GM21423 (cell line): ENCODE measurements around the gene PKNOX1.
"Not testable (repeated sequence)": the region's sequence is repeated elsewhere in the genome, so short reads cannot be mapped to it uniquely, and the experiment has no call there.

ENCODE experiments used
- ATAC-seq: cut with Tn5 transposase; IDR thresholded peaks from one replicate; pipeline ENCODE4 v1.9.1; 2021; ENCODE audit warnings: mild to moderate bottlenecking, moderate library complexity; ENCODE audit not compliant: unreplicated experiment

PKNOX1 gene

GRCh38 chr21:43044547-43044946, 70.2 kb downstream of the PKNOX1 start:
- not testable (repeated sequence) for ATAC-seq

GRCh38 chr21:43045165-43045875, 71.0 kb downstream of the PKNOX1 start:
- not testable (repeated sequence) for ATAC-seq

- not testable (repeated sequence) for ATAC-seq
Measured at GRCh38 chr21:43045876-43046821, 71.8 kb downstream of the PKNOX1 start.

- not testable (repeated sequence) for ATAC-seq
Measured at GRCh38 chr21:43053112-43053511, 78.8 kb downstream of the PKNOX1 start.

- ATAC-seq, result not testable (repeated sequence)
Measured at GRCh38 chr21:43062955-43063664, 88.7 kb downstream of the PKNOX1 start.

- not testable (repeated sequence) for ATAC-seq
Measured at GRCh38 chr21:43064265-43064917, 90.0 kb downstream of the PKNOX1 start.

- not testable (repeated sequence) for ATAC-seq
Measured at GRCh38 chr21:43065991-43066390, 91.6 kb downstream of the PKNOX1 start.

GRCh38 chr21:43066690-43067089, 92.3 kb downstream of the PKNOX1 start:
- not testable (repeated sequence) for ATAC-seq

GRCh38 chr21:43068065-43068464, 93.7 kb downstream of the PKNOX1 start:
- not testable (repeated sequence) for ATAC-seq

- ATAC-seq, result not testable (repeated sequence)
Measured at GRCh38 chr21:43069682-43070081, 95.3 kb downstream of the PKNOX1 start.

- ATAC-seq, result not testable (repeated sequence)
Measured at GRCh38 chr21:43072742-43073141, 98.4 kb downstream of the PKNOX1 start.

GRCh38 chr21:43074401-43075169, 100.2 kb downstream of the PKNOX1 start:
- not testable (repeated sequence) for ATAC-seq

GRCh38 chr21:43075170-43076022, 101.0 kb downstream of the PKNOX1 start, which contains the start of gene CBS:
Gene CBS (minus strand): TSS chr21:43075835. CDS start chr21:43072193, 3,642 bp downstream.
- ATAC-seq, result not testable (repeated sequence)

GRCh38 chr21:43076023-43076637, 101.8 kb downstream of the PKNOX1 start:
- not testable (repeated sequence) for ATAC-seq

GRCh38 chr21:43076643-43077042, 102.3 kb downstream of the PKNOX1 start:
- ATAC-seq, result not testable (repeated sequence)

- not testable (repeated sequence) for ATAC-seq
Measured at GRCh38 chr21:43082587-43083300, 108.4 kb downstream of the PKNOX1 start.
